ENCODE data around the gene FUT7.

- TF ChIP-seq SP1 (IDR thresholded peaks at IDR 0.05; ENCODE audit: low read depth, low read length) (no peak), HDAC6 (IDR thresholded peaks at IDR 0.05; ENCODE audit: low read depth, low read length) (no peak), BACH1 (IDR thresholded peaks at IDR 0.05; ENCODE audit: low read length) (no peak), KDM5A (IDR thresholded peaks at IDR 0.05; ENCODE audit: low read length) (no peak), ATF2 (IDR thresholded peaks at IDR 0.05; ENCODE audit: low read length) (no peak), CBX8 (IDR thresholded peaks at IDR 0.05; ENCODE audit: borderline replicate concordance, low read depth, low read length) (no peak), TEAD4 (IDR thresholded peaks at IDR 0.05; ENCODE audit: low read depth, low read length) (no peak), KDM1A (IDR thresholded peaks at IDR 0.05; ENCODE audit: borderline replicate concordance, low read length) (no peak), HDAC2 (IDR thresholded peaks at IDR 0.05; ENCODE audit: borderline replicate concordance in 1 of 2, low read depth in 2 of 2, low read length in 2 of 2) (no peak), KDM4A (IDR thresholded peaks at IDR 0.05; ENCODE audit: low read depth, low read length, severe bottlenecking) (no peak), CHD1 (IDR thresholded peaks at IDR 0.05; ENCODE audit: low read depth, low read length) (no peak), POLR2A (IDR thresholded peaks at IDR 0.05; ENCODE audit: control extremely low read depth in 1 of 2, low read depth in 2 of 2, low read length in 2 of 2) (no peak), NRF1 (IDR thresholded peaks at IDR 0.05; ENCODE audit: low read depth, low read length) (no peak)
These were observed 13.6 kb upstream of the FUT7 start for GRCh38 chr9:137045294-137046087.
